Neural cell (in vitro differentiated cells): ENCODE data around the gene CLCNKA. TPM values are rescaled to one million over a fixed set of nuclear protein-coding genes. Genes with fewer than 3 reads are reported as not detected.
"Not testable (repeated sequence)": the region's sequence is repeated elsewhere in the genome, so short reads cannot be mapped to it uniquely, and the experiment has no call there.

Experiments
- H2AFZ ChIP-seq: fragments of 200-600, 300-800 bp; sonication (generic), shearing (Covaris generic); 2 replicates; pipeline ENCODE4 v1.6.0; 2014; ENCODE audit warnings: low read depth, mild to moderate bottlenecking, antibody characterized with exemption, low read length, moderate library complexity
- H3F3A ChIP-seq: fragments of 200-600 bp; shearing (Covaris generic); 2 replicates; pipeline ENCODE4 v1.6.1; 2016; ENCODE audit warnings: mild to moderate bottlenecking, moderate library complexity, mixed read lengths, antibody characterized with exemption, low read length; ENCODE audit not compliant: insufficient read depth, poor library complexity, severe bottlenecking
- H3K27ac ChIP-seq: fragments of 200-600, 300-800 bp; sonication (generic), shearing (Covaris generic); 2 replicates; pipeline ENCODE4 v1.5.1; 2014; ENCODE audit warnings: mild to moderate bottlenecking, low read length, moderate library complexity
- H3K27me3 ChIP-seq: fragments of 300-800, 200-600 bp; sonication (generic), shearing (Covaris generic); 2 replicates; pipeline ENCODE4 v1.6.0; 2014; ENCODE audit warnings: mild to moderate bottlenecking, low read depth, low read length, moderate library complexity; ENCODE audit not compliant: insufficient read depth
- H3K36me3 ChIP-seq: fragments of 300-800, 200-600 bp; sonication (generic), shearing (Covaris generic); 2 replicates; pipeline ENCODE4 v1.5.1; 2014; ENCODE audit warnings: mild to moderate bottlenecking, antibody characterized with exemption, low read length, moderate library complexity; ENCODE audit not compliant: insufficient read depth
- H3K4me2 ChIP-seq: fragments of 300-800, 200-600 bp; sonication (generic), shearing (Covaris generic); 2 replicates; pipeline ENCODE4 v1.6.0; 2014; ENCODE audit warnings: mild to moderate bottlenecking, low read length
- H3K4me3 ChIP-seq: fragments of 300-800, 200-600 bp; sonication (generic), shearing (Covaris generic); 2 replicates; pipeline ENCODE4 v1.5.1; 2014; ENCODE audit warnings: mild to moderate bottlenecking, low read length, moderate library complexity
- H3K79me2 ChIP-seq: fragments of 200-600 bp; shearing (Covaris generic); replicated peaks from 2 replicates; pipeline ENCODE4 v1.6.0; 2014; ENCODE audit warnings: mild to moderate bottlenecking, low read length, moderate library complexity; ENCODE audit not compliant: insufficient read depth
- H3K9ac ChIP-seq: fragments of 300-800, 200-600 bp; sonication (generic), shearing (Covaris generic); 2 replicates; pipeline ENCODE4 v1.6.1; 2016; ENCODE audit warnings: mild to moderate bottlenecking, low read length, mixed read lengths
- H3K9me2 ChIP-seq: fragments of 200-600 bp; shearing (Covaris generic); 2 replicates; pipeline ENCODE4 v1.6.1; 2016; ENCODE audit warnings: mild to moderate bottlenecking, low read length, mixed read lengths; ENCODE audit not compliant: insufficient read depth
- H3K9me3 ChIP-seq: fragments of 200-600, 300-800 bp; sonication (generic), shearing (Covaris generic); 2 replicates; pipeline ENCODE4 v1.6.1; 2016; ENCODE audit warnings: mild to moderate bottlenecking, mixed run types, low read length, moderate library complexity, mixed read lengths
- H4K20me1 ChIP-seq: fragments of 200-600 bp; shearing (Covaris generic); 2 replicates; pipeline ENCODE4 v1.6.1; 2016; ENCODE audit warnings: mild to moderate bottlenecking, mixed run types; ENCODE audit not compliant: insufficient read depth
- CTCF ChIP-seq: fragments of 450-650 bp; IDR thresholded peaks from 2 replicates; pipeline ENCODE4 v1.5.1; 2014; ENCODE audit warnings: antibody characterized with exemption, mild to moderate bottlenecking, moderate library complexity; ENCODE audit not compliant: poor library complexity, severe bottlenecking
- EP300 ChIP-seq: fragments of 450-650 bp; conservative IDR thresholded peaks from 2 replicates; pipeline ENCODE4 v1.6.1; 2014; ENCODE audit warnings: antibody characterized with exemption, mild to moderate bottlenecking, moderate library complexity; ENCODE audit not compliant: poor library complexity, severe bottlenecking
- EZH2 ChIP-seq: fragments of 200-600, 300-800 bp; shearing (Covaris generic), sonication (generic); IDR thresholded peaks from 2 replicates; pipeline ENCODE4 v1.6.1; 2014; ENCODE audit warnings: antibody characterized with exemption, low read length, borderline replicate concordance, mild to moderate bottlenecking; ENCODE audit not compliant: insufficient read depth, poor library complexity, severe bottlenecking
- MXI1 ChIP-seq: fragments of 450-650 bp; conservative IDR thresholded peaks from 2 replicates; pipeline ENCODE4 v1.6.1; 2014; ENCODE audit warnings: antibody characterized with exemption, mild to moderate bottlenecking; ENCODE audit not compliant: poor library complexity, severe bottlenecking
- POLR2AphosphoS5 ChIP-seq: IDR thresholded peaks from 2 replicates; pipeline ENCODE4 v1.6.1; 2012
- RAD21 ChIP-seq: fragments of 450-650 bp; conservative IDR thresholded peaks from 2 replicates; pipeline ENCODE4 v1.6.1; 2014; ENCODE audit warnings: antibody characterized with exemption, mild to moderate bottlenecking, moderate library complexity
- REST ChIP-seq: IDR thresholded peaks from 2 replicates; pipeline ENCODE4 v1.6.1; 2012; ENCODE audit warnings: borderline replicate concordance
- SMC3 ChIP-seq: fragments of 450-650 bp; conservative IDR thresholded peaks from 2 replicates; pipeline ENCODE4 v1.6.1; 2014; ENCODE audit warnings: antibody characterized with exemption, mild to moderate bottlenecking, moderate library complexity; ENCODE audit not compliant: poor library complexity
- TAF1 ChIP-seq: IDR thresholded peaks from 2 replicates; pipeline ENCODE4 v1.6.1; 2012; ENCODE audit warnings: low read depth
- polyA plus RNA-seq: library from polyadenylated mRNA; depleted of rRNA; stranded (reverse); fragments of >200 nt; gene quantifications from 2 replicates; pipeline ENCODE4 v1.2.3, GENCODE V29; 2014

The CLCNKA gene
- polyA plus RNA-seq, 1 donor from 2014 or later = not detected

GRCh38 chr1:16042096-16042495 is 20.3 kb downstream of the CLCNKA start:
- no peak overlapping the region for H3K27ac ChIP-seq
- H3K36me3 ChIP-seq = no peaks in the 10 kb centered on the region

GRCh38 chr1:16042654-16043053 is 20.8 kb downstream of the CLCNKA start:
- not testable (repeated sequence) for H3K36me3 ChIP-seq, H2AFZ ChIP-seq, H3K79me2 ChIP-seq, H3K4me2 ChIP-seq, H3K27me3 ChIP-seq, H3K9me3 ChIP-seq, H3F3A ChIP-seq, H3K27ac ChIP-seq, H3K9ac ChIP-seq, H3K4me3 ChIP-seq, H4K20me1 ChIP-seq, H3K9me2 ChIP-seq

More at GRCh38 chr1:16042096-16042495, 20.3 kb downstream of the CLCNKA start:
- no peak overlapping the region for H2AFZ ChIP-seq
- no peaks in the 10 kb centered on the region for H3F3A ChIP-seq
- H3K4me3 ChIP-seq = no peak overlapping the region
- H3K27me3 ChIP-seq = no peaks in the 10 kb centered on the region
- H3K79me2 ChIP-seq = no peaks in the 10 kb centered on the region
- no peak for TF ChIP-seq CTCF
- no peak for TF ChIP-seq POLR2AphosphoS5
- TF ChIP-seq TAF1 = no peak
- no peak for TF ChIP-seq EP300
- no peaks in the 10 kb centered on the region for H4K20me1 ChIP-seq
- H3K4me2 ChIP-seq = no peak overlapping the region
- H3K9me2 ChIP-seq = no peaks in the 10 kb centered on the region
- no peaks in the 10 kb centered on the region for H3K9me3 ChIP-seq
- H3K9ac ChIP-seq = no peak overlapping the region

- Histone ChIP-seq H3K27me3 (no peaks in the 10 kb centered on the region), H3K9me2 (no peaks in the 10 kb centered on the region), H3K9me3 (no peaks in the 10 kb centered on the region), H3K36me3 (no peaks in the 10 kb centered on the region), H3F3A (no peaks in the 10 kb centered on the region), H3K79me2 (no peaks in the 10 kb centered on the region), H3K27ac (no peak within 1 kb of the TSS), H2AFZ (no peak within 1 kb of the TSS), H3K4me2 (no peak within 1 kb of the TSS), H3K9ac (no peak within 1 kb of the TSS), H3K4me3 (no peak within 1 kb of the TSS), H4K20me1 (no peaks in the 10 kb centered on the region)
- no peak for TF ChIP-seq REST
- no peak for TF ChIP-seq RAD21
- TF ChIP-seq EP300 = no peak
- no peak for TF ChIP-seq POLR2AphosphoS5
- TF ChIP-seq MXI1 = no peak
- no peak for TF ChIP-seq EZH2
- TF ChIP-seq TAF1 = no peak
- no peak for TF ChIP-seq CTCF
- no peak for TF ChIP-seq SMC3
Observed at GRCh38 chr1:16043521-16043920, 21.7 kb downstream of the CLCNKA start, which contains the start of gene CLCNKB. Gene CLCNKB (plus strand): TSS chr1:16043782. CDS start chr1:16044493, 711 bp downstream.
